GM23248 (cell line): Measurements from ENCODE around the gene GDAP2. TPM values are rescaled to one million over a fixed set of nuclear protein-coding genes. Genes with fewer than 3 reads are reported as not detected.
A peak's percentile ranks its signal among the peaks of the same experiment; 100 is the strongest.

ENCODE experiments used
- DNase-seq: peaks from one replicate; pipeline ENCODE4 v3.0.0-alpha.2; 2015
- H2AFZ ChIP-seq: fragments of 200-600 bp; sonication (generic); 2 replicates; pipeline ENCODE4 v1.6.1; 2016; ENCODE audit warnings: antibody characterized with exemption
- H3F3A ChIP-seq: fragments of 200-600 bp; sonication (generic); 2 replicates; pipeline ENCODE4 v1.6.1; 2016; ENCODE audit warnings: mild to moderate bottlenecking, antibody characterized with exemption, mixed run types; ENCODE audit not compliant: insufficient read depth
- H3K27ac ChIP-seq: fragments of 200-600 bp; sonication (generic); 2 replicates; pipeline ENCODE4 v1.5.1; 2016; ENCODE audit warnings: mild to moderate bottlenecking
- H3K27me3 ChIP-seq: fragments of 200-600 bp; sonication (generic); replicated peaks from 2 replicates; pipeline ENCODE4 v1.6.1; 2016; ENCODE audit warnings: mild to moderate bottlenecking; ENCODE audit not compliant: insufficient read depth
- H3K36me3 ChIP-seq: fragments of 200-600 bp; sonication (generic); 2 replicates; pipeline ENCODE4 v1.6.1; 2016; ENCODE audit warnings: low read depth, mild to moderate bottlenecking
- H3K4me1 ChIP-seq: fragments of 200-600 bp; sonication (generic); 2 replicates; pipeline ENCODE4 v1.6.1; 2016; ENCODE audit warnings: mild to moderate bottlenecking; ENCODE audit not compliant: insufficient read depth
- H3K4me2 ChIP-seq: fragments of 200-600 bp; sonication (generic); one replicate; pipeline ENCODE4 v1.6.1; 2016; ENCODE audit warnings: mild to moderate bottlenecking; ENCODE audit not compliant: unreplicated experiment
- H3K4me3 ChIP-seq: fragments of 200-600 bp; sonication (generic); 2 replicates; pipeline ENCODE4 v1.5.1; 2016; ENCODE audit warnings: mild to moderate bottlenecking
- H3K79me2 ChIP-seq: fragments of 200-600 bp; sonication (generic); 2 replicates; pipeline ENCODE4 v1.6.1; 2016; ENCODE audit warnings: mild to moderate bottlenecking; ENCODE audit not compliant: insufficient read depth
- H3K9ac ChIP-seq: fragments of 200-600 bp; sonication (generic); 2 replicates; pipeline ENCODE4 v1.6.1; 2016; ENCODE audit warnings: mild to moderate bottlenecking
- H3K9me2 ChIP-seq: fragments of 200-600 bp; sonication (generic); 2 replicates; pipeline ENCODE4 v1.6.1; 2016; ENCODE audit warnings: mixed run types, mild to moderate bottlenecking, moderate library complexity; ENCODE audit not compliant: insufficient read depth
- H3K9me3 ChIP-seq: fragments of 200-600 bp; sonication (generic); one replicate; pipeline ENCODE4 v1.6.1; 2017; ENCODE audit warnings: low read depth
- H4K20me1 ChIP-seq: fragments of 200-600 bp; sonication (generic); 2 replicates; pipeline ENCODE4 v1.6.0; 2016; ENCODE audit not compliant: insufficient read depth
- EZH2 ChIP-seq: fragments of 200-600 bp; sonication (generic); IDR thresholded peaks from 2 replicates; pipeline ENCODE4 v1.6.1; 2018; ENCODE audit warnings: antibody characterized with exemption, mild to moderate bottlenecking; ENCODE audit not compliant: insufficient read depth, poor library complexity, severe bottlenecking
- EZH2phosphoT487 ChIP-seq: fragments of 200-600 bp; sonication (generic); IDR thresholded peaks from 2 replicates; pipeline ENCODE4 v1.6.1; 2018; ENCODE audit warnings: antibody characterized with exemption, moderate library complexity, mild to moderate bottlenecking, low read depth; ENCODE audit not compliant: insufficient read depth
- WGBS, 2 experiments: methylation state at CpG; one replicate each; pipeline ENCODE4 v1.1.6; 2015 to 2017; ENCODE audit warnings: low lambda C conversion rate in 2 of 2, low coverage in 1 of 2; ENCODE audit errors: missing lambda C conversion rate in 2 of 2; 5-methylcytosine and 5-hydroxymethylcytosine counted together
- in situ Hi-C: fragments of 300-500 bp; cut with MboI; formaldehyde crosslinking; loops from 2 replicates; pipeline ENCODE4 v1.15.0; 2020
- polyA plus RNA-seq: library from polyadenylated mRNA; unstranded; fragments of >200 nt; fragmentation: Nextera tagmentation; extraction: Ambion mirVana; gene quantifications from 2 replicates; pipeline ENCODE4 v1.2.1, GENCODE V29; 2016
- total RNA-seq: library from RNA; depleted of rRNA; stranded (reverse); fragments of >200 nt; shearing (Covaris generic); gene quantifications from 2 replicates; pipeline ENCODE4 v1.2.3, GENCODE V29; 2014

Gene GDAP2
- total and polyA plus RNA-seq, 2 experiments from 2014 or later, result 17.9 to 19.6 TPM

GRCh38 chr1:117841117-117841650 lies 88.2 kb downstream of the GDAP2 start:
- TF ChIP-seq EZH2phosphoT487 (no peak), EZH2 (no peak)
- Histone ChIP-seq H3K4me1 (peaks cover 33% of the 10 kb centered on the region), H4K20me1 (no peaks in the 10 kb centered on the region)

DNA sequence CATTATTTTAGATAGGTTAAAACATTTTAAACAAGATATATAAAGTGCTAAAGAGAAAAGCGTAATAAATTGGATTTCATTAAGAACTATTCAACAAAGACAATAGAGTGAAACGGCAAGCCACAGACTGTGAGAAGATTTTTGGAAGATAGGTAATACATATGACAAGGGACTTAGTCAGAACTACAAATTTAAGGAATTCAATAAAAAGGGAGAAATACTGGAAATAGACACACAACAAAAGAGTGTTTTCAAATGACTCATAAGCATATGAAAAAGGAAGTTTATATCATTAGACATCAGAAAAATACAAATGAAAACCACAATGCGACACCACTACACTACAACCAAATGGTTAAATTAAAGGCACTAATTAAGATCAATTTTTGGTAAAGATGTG lies 90.5 kb downstream of the GDAP2 start:
- Histone ChIP-seq H3K36me3 (no peaks in the 10 kb centered on the region), H4K20me1 (no peaks in the 10 kb centered on the region), H3K9ac (peak overlapping the region; percentile 31), H3F3A (peaks cover 11% of the 10 kb centered on the region), H3K79me2 (no peaks in the 10 kb centered on the region), H2AFZ (peak overlapping the region; percentile 11; the same call in 1 of the 2 replicates), H3K9me2 (no peaks in the 10 kb centered on the region), H3K27me3 (no peaks in the 10 kb centered on the region), H3K27ac (peak overlapping the region; percentile 84), H3K4me1 (peaks cover 37% of the 10 kb centered on the region), H3K9me3 (no peaks in the 10 kb centered on the region), H3K4me2 (peak overlapping the region; percentile 78), H3K4me3 (peak overlapping the region; percentile 25)
- 3 to 5% methylated on average over 3 of the region's 3 CpGs for whole genome bisulfite sequencing, 2 experiments
- in situ Hi-C loops, result no loop called here
- DNase-seq, result peak; percentile 89
- TF ChIP-seq EZH2phosphoT487 (no peak), EZH2 (no peak)

More at GRCh38 chr1:117841117-117841650, 88.2 kb downstream of the GDAP2 start:
- Histone ChIP-seq H3K9me3 (no peaks in the 10 kb centered on the region), H3K4me2 (no peak overlapping the region), H3K36me3 (no peaks in the 10 kb centered on the region), H2AFZ (no peak overlapping the region), H3K4me3 (no peak overlapping the region), H3F3A (peaks cover 11% of the 10 kb centered on the region), H3K27ac (no peak overlapping the region), H3K9ac (no peak overlapping the region), H3K27me3 (no peaks in the 10 kb centered on the region), H3K9me2 (no peaks in the 10 kb centered on the region), H3K79me2 (no peaks in the 10 kb centered on the region)
- WGBS, 2 experiments, result 93 to 98% methylated on average over 3 of the region's 3 CpGs
- DNase-seq, result no peak
- in situ Hi-C loops, result no loop called here

- no peaks in the 10 kb centered on the region for H3K79me2 ChIP-seq
- no peak for TF ChIP-seq EZH2phosphoT487
- TF ChIP-seq EZH2, result no peak
- no peaks in the 10 kb centered on the region for H4K20me1 ChIP-seq
- in situ Hi-C loops, result no loop called here
- 100% methylated on average over 1 of the region's 1 CpG for WGBS, 2 experiments
- no peaks in the 10 kb centered on the region for H3K9me3 ChIP-seq
- peaks cover 37% of the 10 kb centered on the region for H3K4me1 ChIP-seq
- H3F3A ChIP-seq, result peaks cover 11% of the 10 kb centered on the region
- H3K9ac ChIP-seq, result no peak overlapping the region
- peak; percentile 45 for DNase-seq
- no peak overlapping the region for H3K4me3 ChIP-seq
- H3K27ac ChIP-seq, result no peak overlapping the region
- H3K27me3 ChIP-seq, result no peaks in the 10 kb centered on the region
- no peak overlapping the region for H3K4me2 ChIP-seq
- no peak overlapping the region for H2AFZ ChIP-seq
- H3K9me2 ChIP-seq, result no peaks in the 10 kb centered on the region
- H3K36me3 ChIP-seq, result no peaks in the 10 kb centered on the region
These were observed 93.4 kb downstream of the GDAP2 start for GRCh38 chr1:117836069-117836468.

GRCh38 chr1:117834416-117834815 lies 95.0 kb downstream of the GDAP2 start:
- no peaks in the 10 kb centered on the region for H3K79me2 ChIP-seq
- no peak overlapping the region for H3K4me3 ChIP-seq
- no peak overlapping the region for H3K4me2 ChIP-seq
- no peak for DNase-seq
- no peaks in the 10 kb centered on the region for H3K9me3 ChIP-seq
- H3F3A ChIP-seq, result peaks cover 15% of the 10 kb centered on the region
- WGBS, 2 experiments, result 53 to 60% methylated on average over 4 of the region's 4 CpGs
- no peak overlapping the region for H2AFZ ChIP-seq
- peaks cover 25% of the 10 kb centered on the region for H3K4me1 ChIP-seq
- H4K20me1 ChIP-seq, result no peaks in the 10 kb centered on the region
- H3K36me3 ChIP-seq, result no peaks in the 10 kb centered on the region
- no peak for TF ChIP-seq EZH2phosphoT487
- no peak for TF ChIP-seq EZH2
- H3K27me3 ChIP-seq, result no peaks in the 10 kb centered on the region
- H3K9me2 ChIP-seq, result no peaks in the 10 kb centered on the region
- no peak overlapping the region for H3K9ac ChIP-seq
- in situ Hi-C loops, result no loop called here
- no peak overlapping the region for H3K27ac ChIP-seq

DNA sequence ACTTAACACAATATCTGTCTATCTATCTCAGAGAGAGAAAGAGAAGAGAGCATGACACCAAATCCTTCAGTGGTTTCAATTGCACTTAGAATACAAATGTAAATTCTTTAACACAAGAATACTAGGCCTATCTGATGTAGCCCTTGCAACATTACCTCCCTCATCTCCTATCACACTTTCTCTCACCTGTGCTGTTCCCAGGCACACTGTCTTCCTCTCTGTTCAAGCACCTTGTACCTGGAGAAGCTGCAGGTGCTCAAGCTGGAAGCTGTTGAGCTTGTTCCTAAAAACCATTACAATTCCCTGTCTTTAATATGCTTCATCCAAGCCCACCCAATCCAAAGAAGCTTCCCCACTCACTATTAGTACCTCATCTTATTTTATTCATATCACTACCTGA lies 97.0 kb downstream of the GDAP2 start:
- Histone ChIP-seq H4K20me1 (no peaks in the 10 kb centered on the region), H3K9me3 (no peaks in the 10 kb centered on the region), H3F3A (peaks cover 21% of the 10 kb centered on the region), H3K36me3 (no peaks in the 10 kb centered on the region), H3K4me2 (no peak overlapping the region), H2AFZ (no peak overlapping the region), H3K27ac (no peak overlapping the region), H3K4me3 (no peak overlapping the region), H3K4me1 (peaks cover 30% of the 10 kb centered on the region), H3K9me2 (no peaks in the 10 kb centered on the region), H3K79me2 (no peaks in the 10 kb centered on the region), H3K9ac (no peak overlapping the region), H3K27me3 (no peaks in the 10 kb centered on the region)
- TF ChIP-seq EZH2 (no peak), EZH2phosphoT487 (no peak)
- DNase-seq, result no peak
- in situ Hi-C loops, result no loop called here
